GM23248 (cell line): ENCODE data around the gene MAP3K5. TPM values are rescaled to one million over a fixed set of nuclear protein-coding genes. Genes with fewer than 3 reads are reported as not detected.

ENCODE experiments used
- DNase-seq: peaks from one replicate; pipeline ENCODE4 v3.0.0-alpha.2; 2015
- H2AFZ ChIP-seq: fragments of 200-600 bp; sonication (generic); 2 replicates; pipeline ENCODE4 v1.6.1; 2016; ENCODE audit warnings: antibody characterized with exemption
- H3F3A ChIP-seq: fragments of 200-600 bp; sonication (generic); 2 replicates; pipeline ENCODE4 v1.6.1; 2016; ENCODE audit warnings: mild to moderate bottlenecking, antibody characterized with exemption, mixed run types; ENCODE audit not compliant: insufficient read depth
- H3K27ac ChIP-seq: fragments of 200-600 bp; sonication (generic); 2 replicates; pipeline ENCODE4 v1.5.1; 2016; ENCODE audit warnings: mild to moderate bottlenecking
- H3K27me3 ChIP-seq: fragments of 200-600 bp; sonication (generic); replicated peaks from 2 replicates; pipeline ENCODE4 v1.6.1; 2016; ENCODE audit warnings: mild to moderate bottlenecking; ENCODE audit not compliant: insufficient read depth
- H3K36me3 ChIP-seq: fragments of 200-600 bp; sonication (generic); 2 replicates; pipeline ENCODE4 v1.6.1; 2016; ENCODE audit warnings: low read depth, mild to moderate bottlenecking
- H3K4me1 ChIP-seq: fragments of 200-600 bp; sonication (generic); 2 replicates; pipeline ENCODE4 v1.6.1; 2016; ENCODE audit warnings: mild to moderate bottlenecking; ENCODE audit not compliant: insufficient read depth
- H3K4me2 ChIP-seq: fragments of 200-600 bp; sonication (generic); one replicate; pipeline ENCODE4 v1.6.1; 2016; ENCODE audit warnings: mild to moderate bottlenecking; ENCODE audit not compliant: unreplicated experiment
- H3K4me3 ChIP-seq: fragments of 200-600 bp; sonication (generic); 2 replicates; pipeline ENCODE4 v1.5.1; 2016; ENCODE audit warnings: mild to moderate bottlenecking
- H3K79me2 ChIP-seq: fragments of 200-600 bp; sonication (generic); 2 replicates; pipeline ENCODE4 v1.6.1; 2016; ENCODE audit warnings: mild to moderate bottlenecking; ENCODE audit not compliant: insufficient read depth
- H3K9ac ChIP-seq: fragments of 200-600 bp; sonication (generic); 2 replicates; pipeline ENCODE4 v1.6.1; 2016; ENCODE audit warnings: mild to moderate bottlenecking
- H3K9me2 ChIP-seq: fragments of 200-600 bp; sonication (generic); 2 replicates; pipeline ENCODE4 v1.6.1; 2016; ENCODE audit warnings: mixed run types, mild to moderate bottlenecking, moderate library complexity; ENCODE audit not compliant: insufficient read depth
- H3K9me3 ChIP-seq: fragments of 200-600 bp; sonication (generic); one replicate; pipeline ENCODE4 v1.6.1; 2017; ENCODE audit warnings: low read depth
- H4K20me1 ChIP-seq: fragments of 200-600 bp; sonication (generic); 2 replicates; pipeline ENCODE4 v1.6.0; 2016; ENCODE audit not compliant: insufficient read depth
- EZH2 ChIP-seq: fragments of 200-600 bp; sonication (generic); IDR thresholded peaks from 2 replicates; pipeline ENCODE4 v1.6.1; 2018; ENCODE audit warnings: antibody characterized with exemption, mild to moderate bottlenecking; ENCODE audit not compliant: insufficient read depth, poor library complexity, severe bottlenecking
- EZH2phosphoT487 ChIP-seq: fragments of 200-600 bp; sonication (generic); IDR thresholded peaks from 2 replicates; pipeline ENCODE4 v1.6.1; 2018; ENCODE audit warnings: antibody characterized with exemption, moderate library complexity, mild to moderate bottlenecking, low read depth; ENCODE audit not compliant: insufficient read depth
- WGBS, 2 experiments: methylation state at CpG; one replicate each; pipeline ENCODE4 v1.1.6; 2015 to 2017; ENCODE audit warnings: low lambda C conversion rate in 2 of 2, low coverage in 1 of 2; ENCODE audit errors: missing lambda C conversion rate in 2 of 2; 5-methylcytosine and 5-hydroxymethylcytosine counted together
- in situ Hi-C: fragments of 300-500 bp; cut with MboI; formaldehyde crosslinking; loops from 2 replicates; pipeline ENCODE4 v1.15.0; 2020
- polyA plus RNA-seq: library from polyadenylated mRNA; unstranded; fragments of >200 nt; fragmentation: Nextera tagmentation; extraction: Ambion mirVana; gene quantifications from 2 replicates; pipeline ENCODE4 v1.2.1, GENCODE V29; 2016
- total RNA-seq: library from RNA; depleted of rRNA; stranded (reverse); fragments of >200 nt; shearing (Covaris generic); gene quantifications from 2 replicates; pipeline ENCODE4 v1.2.3, GENCODE V29; 2014

Gene MAP3K5
- total and polyA plus RNA-seq, 2 experiments from 2014 or later: 1.4 to 4.1 TPM

DNA sequence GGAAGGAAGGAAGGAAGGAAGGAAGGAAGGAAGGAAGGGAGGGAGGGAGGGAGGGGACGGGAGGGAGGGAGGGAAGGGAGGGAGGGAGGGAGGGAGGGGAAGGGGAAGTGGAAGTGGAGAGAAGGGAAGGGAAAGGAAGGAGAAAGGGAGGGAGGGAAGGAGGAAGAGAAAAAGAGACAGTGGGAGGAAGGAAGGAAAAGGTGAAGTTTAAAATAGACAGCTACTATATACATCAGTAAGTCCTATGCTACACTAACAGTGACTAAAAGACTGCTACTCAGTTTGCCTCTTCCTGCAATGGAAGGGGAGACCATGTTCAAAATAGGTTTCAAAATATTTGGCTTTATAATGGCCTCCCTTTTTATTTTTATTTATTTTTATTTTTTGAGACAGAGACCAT is 22.5 kb downstream of the MAP3K5 start:
- Histone ChIP-seq H3F3A (peaks cover 4% of the 10 kb centered on the region), H3K36me3 (no peaks in the 10 kb centered on the region), H3K9me2 (no peaks in the 10 kb centered on the region), H3K9ac (no peak overlapping the region), H3K27me3 (no peaks in the 10 kb centered on the region), H2AFZ (no peak overlapping the region), H3K4me1 (peaks cover 4% of the 10 kb centered on the region), H3K27ac (no peak overlapping the region), H3K9me3 (no peaks in the 10 kb centered on the region), H4K20me1 (no peaks in the 10 kb centered on the region), H3K79me2 (no peaks in the 10 kb centered on the region; the same call in 1 of the 2 replicates), H3K4me3 (no peak overlapping the region), H3K4me2 (no peak overlapping the region)
- TF ChIP-seq EZH2: no peak
- no peak for TF ChIP-seq EZH2phosphoT487
- in situ Hi-C loops: no loop called here
- WGBS, 2 experiments: 76 to 78% methylated on average over 1 of the region's 1 CpG
- no peak for DNase-seq

DNA sequence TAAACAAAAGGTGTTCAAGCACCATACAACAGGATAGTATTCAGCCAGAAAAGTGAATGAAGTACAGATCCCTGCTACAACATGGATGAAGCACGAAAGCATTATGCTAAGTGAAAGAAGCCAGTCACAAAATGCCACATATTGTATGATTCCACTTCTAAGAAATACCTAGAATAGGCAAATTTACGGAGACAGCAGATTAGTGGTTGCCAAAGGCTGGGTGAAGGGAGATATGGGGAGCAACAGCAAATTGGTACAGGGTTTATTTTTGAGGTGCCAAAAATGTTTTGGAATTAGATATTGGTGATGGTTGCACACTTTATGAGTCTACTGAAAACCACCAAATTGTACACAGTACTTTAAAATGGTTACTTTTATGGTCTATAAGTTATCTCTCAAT is 23.2 kb downstream of the MAP3K5 start:
- Histone ChIP-seq H3K79me2 (no peaks in the 10 kb centered on the region; the same call in 1 of the 2 replicates), H3K4me3 (no peak overlapping the region), H3K36me3 (no peaks in the 10 kb centered on the region), H3K4me2 (no peak overlapping the region), H4K20me1 (no peaks in the 10 kb centered on the region), H3F3A (no peaks in the 10 kb centered on the region), H3K9me3 (no peaks in the 10 kb centered on the region), H3K9ac (no peak overlapping the region), H3K27ac (no peak overlapping the region), H3K4me1 (no peaks in the 10 kb centered on the region), H3K9me2 (no peaks in the 10 kb centered on the region), H3K27me3 (no peaks in the 10 kb centered on the region), H2AFZ (no peak overlapping the region)
- 91 to 94% methylated on average over 2 of the region's 2 CpGs for WGBS, 2 experiments
- DNase-seq: no peak
- no peak for TF ChIP-seq EZH2phosphoT487
- TF ChIP-seq EZH2: no peak
- in situ Hi-C loops: no loop called here

DNA sequence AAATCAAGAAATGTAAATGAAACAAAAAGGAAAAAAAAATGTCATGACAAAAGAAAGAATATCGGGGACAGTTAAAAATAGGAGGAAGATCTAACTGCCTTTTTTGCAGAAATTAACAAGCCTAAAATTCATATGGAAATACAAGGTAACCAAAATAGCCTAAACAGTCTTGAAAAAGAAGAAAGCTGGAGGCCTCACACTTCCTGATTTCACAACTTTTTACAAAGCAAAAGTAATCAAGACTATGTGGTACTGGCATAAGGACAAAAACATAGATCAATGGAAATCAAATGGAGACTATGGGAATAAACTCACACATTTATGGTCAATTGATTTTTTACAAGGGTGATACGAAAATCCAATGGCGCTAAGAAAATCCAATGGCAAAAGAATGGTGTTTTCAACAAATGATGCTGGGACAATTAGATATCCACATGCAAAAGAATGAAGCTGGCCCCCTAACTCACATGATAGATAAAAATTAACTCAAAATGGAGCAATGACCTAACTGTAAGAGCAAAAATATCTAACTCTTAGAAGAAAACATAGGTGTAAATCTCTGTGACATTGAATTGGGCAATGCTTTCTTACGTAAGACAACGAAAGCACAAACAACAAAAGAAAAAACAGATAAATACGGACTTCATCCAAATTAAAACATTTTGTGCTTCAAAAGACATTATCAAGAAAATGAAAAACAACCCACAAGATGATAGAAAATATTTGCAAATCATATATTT is 24.5 kb downstream of the MAP3K5 start:
- no peak for DNase-seq
- Histone ChIP-seq H3K27me3 (no peaks in the 10 kb centered on the region), H2AFZ (no peak overlapping the region), H3K9me3 (no peaks in the 10 kb centered on the region), H3K79me2 (peaks cover 4% of the 10 kb centered on the region; the same call in 1 of the 2 replicates), H3K9me2 (no peaks in the 10 kb centered on the region), H4K20me1 (no peaks in the 10 kb centered on the region), H3K9ac (no peak overlapping the region), H3K27ac (no peak overlapping the region), H3K4me3 (no peak overlapping the region), H3K4me1 (no peaks in the 10 kb centered on the region), H3K36me3 (no peaks in the 10 kb centered on the region), H3K4me2 (no peak overlapping the region), H3F3A (no peaks in the 10 kb centered on the region)
- in situ Hi-C loops: no loop called here
- TF ChIP-seq EZH2 (no peak), EZH2phosphoT487 (no peak)
- 95 to 96% methylated on average over 6 of the region's 6 CpGs for WGBS, 2 experiments

DNA sequence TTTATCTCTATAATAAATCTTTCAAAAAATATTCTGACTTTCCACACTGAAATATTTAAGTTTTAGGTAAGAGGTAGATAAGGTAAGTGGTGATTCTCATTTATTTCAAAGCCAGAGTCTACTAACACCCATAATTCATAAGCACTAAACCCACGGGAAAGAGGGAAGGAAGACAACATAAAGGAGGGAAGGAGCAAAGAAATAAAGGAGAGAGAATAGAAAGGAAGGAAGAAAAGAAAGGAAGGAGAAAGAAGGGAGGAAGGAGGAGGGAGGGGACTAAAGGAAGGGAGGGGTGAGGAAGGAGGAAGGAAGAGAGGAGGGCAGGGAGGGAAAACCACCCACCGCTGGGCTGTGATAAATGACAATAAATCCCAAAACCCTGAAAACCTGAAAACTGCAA is 25.2 kb downstream of the MAP3K5 start:
- no peaks in the 10 kb centered on the region for H3K36me3 ChIP-seq
- no peak overlapping the region for H3K9ac ChIP-seq
- no peaks in the 10 kb centered on the region for H4K20me1 ChIP-seq
- TF ChIP-seq EZH2phosphoT487 (no peak), EZH2 (no peak)
- in situ Hi-C loops: no loop called here
- H3K9me3 ChIP-seq: no peaks in the 10 kb centered on the region
- DNase-seq: no peak
- H2AFZ ChIP-seq: no peak overlapping the region
- WGBS, 2 experiments: 81 to 83% methylated on average over 1 to 2 of the region's 2 CpGs
- H3K79me2 ChIP-seq: peaks cover 4% of the 10 kb centered on the region; the same call in 1 of the 2 replicates
- H3K4me3 ChIP-seq: no peak overlapping the region
- H3K27me3 ChIP-seq: no peaks in the 10 kb centered on the region
- no peak overlapping the region for H3K4me2 ChIP-seq
- no peaks in the 10 kb centered on the region for H3K4me1 ChIP-seq
- no peaks in the 10 kb centered on the region for H3K9me2 ChIP-seq
- no peaks in the 10 kb centered on the region for H3F3A ChIP-seq
- H3K27ac ChIP-seq: no peak overlapping the region

DNA sequence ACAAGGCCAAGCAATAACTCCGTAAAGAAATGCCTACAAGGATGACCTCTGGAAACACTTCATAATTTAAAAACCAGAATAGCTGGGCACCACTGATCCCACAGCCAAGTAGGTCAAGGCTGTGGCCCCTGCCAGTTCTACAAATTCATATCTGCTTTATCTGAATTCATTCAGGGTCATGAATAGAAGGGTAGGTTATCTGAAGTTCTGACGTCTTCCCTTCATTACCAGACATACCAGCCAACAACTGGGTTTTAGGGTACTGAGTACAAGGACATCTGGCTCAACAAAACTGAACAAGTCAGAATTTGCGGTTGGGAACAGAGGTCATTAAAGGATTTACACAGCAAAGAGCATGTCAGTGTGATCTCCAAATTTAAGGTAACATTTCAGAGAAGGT is 26.0 kb downstream of the MAP3K5 start:
- TF ChIP-seq EZH2phosphoT487 (no peak), EZH2 (no peak)
- H3K4me1 ChIP-seq: peaks cover 6% of the 10 kb centered on the region; the same call in 1 of the 2 replicates
- H3K9me3 ChIP-seq: no peaks in the 10 kb centered on the region
- no peak for DNase-seq
- no peaks in the 10 kb centered on the region for H3F3A ChIP-seq
- H3K9me2 ChIP-seq: no peaks in the 10 kb centered on the region
- 93 to 94% methylated on average over 3 of the region's 3 CpGs for WGBS, 2 experiments
- H2AFZ ChIP-seq: no peak overlapping the region
- H3K36me3 ChIP-seq: no peaks in the 10 kb centered on the region
- no peaks in the 10 kb centered on the region for H3K27me3 ChIP-seq
- H3K4me2 ChIP-seq: no peak overlapping the region
- no peaks in the 10 kb centered on the region for H4K20me1 ChIP-seq
- H3K9ac ChIP-seq: no peak overlapping the region
- H3K79me2 ChIP-seq: peaks cover 4% of the 10 kb centered on the region; the same call in 1 of the 2 replicates
- H3K4me3 ChIP-seq: no peak overlapping the region
- in situ Hi-C loops: no loop called here
- no peak overlapping the region for H3K27ac ChIP-seq
